ENCODE measurements around the gene TMEM150C.

The TMEM150C gene

GRCh38 chr4:82606622-82607021, 44.8 kb upstream of the TMEM150C start:
- no peak overlapping the region for H3K27ac ChIP-seq (replicated peaks)
- no peaks in the 10 kb centered on the region for H3K27me3 ChIP-seq (ENCODE audit: insufficient read depth, poor library complexity, severe bottlenecking)
- H3K4me3 ChIP-seq (replicated peaks; ENCODE audit: insufficient read depth, low read length) = no peak overlapping the region
- no peak for DNase-seq (ENCODE audit: low read depth in 1 of 2, low spot score in 1 of 2)
- no peak for TF ChIP-seq CTCF (IDR thresholded peaks at IDR 0.05; ENCODE audit: insufficient read depth, low read length)
- no peak for TF ChIP-seq GABPA (IDR thresholded peaks at IDR 0.05; ENCODE audit: low read depth)
- no peak for TF ChIP-seq REST (IDR thresholded peaks at IDR 0.05; ENCODE audit: insufficient replicate concordance, low read depth)
- no peak for TF ChIP-seq SPI1 (IDR thresholded peaks at IDR 0.05; ENCODE audit: borderline replicate concordance, low read depth)
- no peak for TF ChIP-seq POLR2AphosphoS5 (IDR thresholded peaks at IDR 0.05; ENCODE audit: low read depth)

GRCh38 chr4:82604522-82604921, 42.7 kb upstream of the TMEM150C start:
- Histone ChIP-seq H3K27me3 (ENCODE audit: insufficient read depth, poor library complexity, severe bottlenecking) (no peaks in the 10 kb centered on the region), H3K27ac (replicated peaks) (no peak overlapping the region), H3K4me3 (replicated peaks; ENCODE audit: insufficient read depth, low read length) (no peak overlapping the region)
- TF ChIP-seq GABPA (IDR thresholded peaks at IDR 0.05; ENCODE audit: low read depth) (no peak), REST (IDR thresholded peaks at IDR 0.05; ENCODE audit: insufficient replicate concordance, low read depth) (no peak), SPI1 (IDR thresholded peaks at IDR 0.05; ENCODE audit: borderline replicate concordance, low read depth) (no peak), CTCF (IDR thresholded peaks at IDR 0.05; ENCODE audit: insufficient read depth, low read length) (no peak), POLR2AphosphoS5 (IDR thresholded peaks at IDR 0.05; ENCODE audit: low read depth) (no peak)
- no peak for DNase-seq (ENCODE audit: low read depth in 1 of 2, low spot score in 1 of 2)

GRCh38 chr4:82601242-82602015, 39.6 kb upstream of the TMEM150C start:
- Histone ChIP-seq H3K4me3 (replicated peaks; ENCODE audit: insufficient read depth, low read length) (no peak overlapping the region), H3K27me3 (ENCODE audit: insufficient read depth, poor library complexity, severe bottlenecking) (no peaks in the 10 kb centered on the region), H3K27ac (replicated peaks) (no peak overlapping the region)
- DNase-seq (ENCODE audit: low read depth in 1 of 2, low spot score in 1 of 2) = no peak
- TF ChIP-seq CTCF (IDR thresholded peaks at IDR 0.05; ENCODE audit: insufficient read depth, low read length) (no peak), REST (IDR thresholded peaks at IDR 0.05; ENCODE audit: insufficient replicate concordance, low read depth) (no peak), POLR2AphosphoS5 (IDR thresholded peaks at IDR 0.05; ENCODE audit: low read depth) (no peak)
